Measurements from ENCODE around the gene PNCK.

Gene PNCK

DNA sequence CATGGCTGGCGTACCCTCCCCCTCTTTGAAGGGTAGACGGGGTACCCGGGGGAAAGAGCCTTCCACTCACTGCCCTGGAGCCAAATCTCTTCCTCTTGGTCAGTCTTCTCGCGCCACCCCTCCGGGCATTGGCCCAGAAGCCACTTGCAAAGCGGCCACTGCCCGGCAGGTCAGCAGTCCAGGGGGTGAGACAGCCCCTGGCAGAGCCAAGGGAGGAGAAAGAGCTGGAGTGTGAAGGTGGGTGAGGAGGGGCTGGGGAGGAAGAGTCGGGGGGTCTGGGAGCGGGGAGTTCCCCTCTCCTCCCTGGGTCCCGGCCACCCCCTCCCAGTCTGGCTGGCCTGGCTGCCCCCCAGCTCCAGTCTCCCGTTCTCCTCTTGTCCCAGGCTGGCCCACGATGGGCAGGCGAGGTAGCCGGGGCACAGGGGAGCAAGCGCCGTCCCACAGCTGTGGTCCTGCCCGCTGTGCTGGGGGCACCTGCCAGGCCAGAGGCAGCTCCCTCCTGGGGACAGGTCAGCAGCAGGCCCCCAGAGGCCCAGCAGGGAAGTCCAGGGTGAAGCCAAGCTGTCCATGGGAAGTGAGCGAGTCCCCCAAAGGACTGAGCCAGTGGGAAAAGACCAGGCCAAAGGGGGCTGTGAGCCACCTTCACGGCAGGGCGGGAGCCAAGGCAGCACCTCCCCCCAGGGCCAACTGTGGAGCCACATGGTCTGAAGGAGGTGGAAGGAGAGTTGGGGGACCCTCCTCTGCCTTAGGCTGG, 48.2 kb downstream of the PNCK start:
- no peak for DNase-seq

GRCh38 chrX:153624196-153625091, 49.2 kb downstream of the PNCK start:
- DNase-seq = no peak

DNA sequence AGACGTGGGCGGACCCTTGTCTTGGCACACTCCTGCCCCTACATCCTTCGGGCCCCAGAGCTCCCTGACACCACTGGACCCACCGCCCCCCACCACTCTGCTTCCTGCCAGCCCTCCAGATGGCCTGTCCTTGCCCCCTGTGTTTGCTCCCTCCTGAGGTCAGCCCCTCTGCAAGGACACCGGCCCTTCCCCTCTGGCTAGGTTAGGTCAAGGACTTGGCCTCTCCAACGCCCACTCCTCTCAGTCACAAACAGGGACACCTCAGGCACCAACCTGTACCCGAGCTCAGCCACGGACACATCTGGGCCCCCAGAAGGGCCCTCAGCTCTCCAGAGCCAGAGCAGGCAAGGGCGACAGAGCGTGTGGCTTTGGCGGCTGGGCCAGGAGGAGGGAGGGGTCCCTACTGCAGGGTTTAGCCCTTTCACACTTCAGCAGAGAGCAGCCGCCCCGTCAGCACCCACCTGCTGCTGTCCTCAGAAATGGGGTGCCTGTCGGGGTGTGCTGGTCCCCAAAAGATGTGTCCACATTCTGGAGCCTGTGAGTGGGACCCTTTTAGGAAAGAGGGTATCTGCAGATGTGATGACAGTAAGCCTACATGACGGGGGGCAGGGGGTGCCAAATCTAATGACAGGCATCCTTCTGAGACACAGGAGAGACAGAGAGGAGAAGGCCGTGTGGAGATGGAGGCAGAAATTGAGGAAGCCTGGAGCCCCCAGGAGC, 50.1 kb downstream of the PNCK start:
- DNase-seq = no peak

DNA sequence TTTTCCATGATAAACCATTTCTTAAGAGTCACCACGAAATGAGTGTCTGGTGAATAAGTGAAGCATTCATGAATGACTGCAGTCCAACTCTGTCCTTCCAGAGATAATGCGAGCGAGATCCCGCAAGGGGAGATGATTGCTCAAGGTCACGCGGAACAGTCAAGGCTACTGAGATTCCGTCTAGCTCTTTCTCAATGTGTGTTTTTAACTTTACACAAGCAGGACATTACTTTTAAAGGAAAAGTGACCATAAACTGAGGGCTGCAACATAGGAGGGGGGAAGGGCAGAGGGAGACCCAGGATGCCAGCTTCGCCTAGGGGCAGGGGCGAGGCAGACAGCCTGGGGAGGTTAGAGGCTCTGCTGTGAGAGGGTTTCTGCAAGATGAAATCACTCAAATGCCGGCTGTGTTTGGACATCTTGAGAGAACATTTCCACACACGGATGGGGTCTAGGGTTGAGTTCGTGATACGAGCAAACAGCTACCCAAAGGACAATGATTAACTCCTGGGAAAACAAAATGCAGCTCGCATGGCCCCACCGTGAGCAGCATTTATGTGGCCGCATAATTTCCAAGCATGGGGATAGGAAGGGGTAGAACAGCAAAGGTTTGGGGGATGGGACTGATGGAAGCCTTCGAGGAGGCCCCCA, 50.8 kb downstream of the PNCK start:
- no peak for DNase-seq

- DNase-seq = no peak
Observed at GRCh38 chrX:153621949-153622598, 51.5 kb downstream of the PNCK start.

GRCh38 chrX:153620576-153620975, 53.0 kb downstream of the PNCK start:
- no peak for DNase-seq
